Mononuclear cell (primary cell): Measurements from ENCODE around the gene PEX10. TPM values are rescaled to one million over a fixed set of nuclear protein-coding genes. Genes with fewer than 3 reads are reported as not detected.

Experiments
- H3K27me3 ChIP-seq: 2 replicates; pipeline ENCODE4 v1.6.0; 2011; ENCODE audit warnings: low read length, control low read depth; ENCODE audit not compliant: insufficient read depth
- H3K4me1 ChIP-seq: 2 replicates; pipeline ENCODE4 v1.5.1; 2011; ENCODE audit warnings: mild to moderate bottlenecking, low read length, control low read depth; ENCODE audit not compliant: insufficient read depth
- H3K4me3 ChIP-seq: 2 replicates; pipeline ENCODE4 v1.5.1; 2011; ENCODE audit warnings: mild to moderate bottlenecking, low read length, moderate library complexity
- H3K9me3 ChIP-seq: 2 replicates; pipeline ENCODE4 v1.5.1; 2011; ENCODE audit warnings: low read depth, mild to moderate bottlenecking, control low read depth, low read length
- total RNA-seq: library from RNA; depleted of rRNA; stranded (reverse); fragments of >200 nt; gene quantifications from one replicate; pipeline ENCODE4 v1.2.3, GENCODE V29; 2012

PEX10 gene
- total RNA-seq, 1 donor: 7.5 TPM

GRCh38 chr1:2375923-2376260, 36.5 kb downstream of the PEX10 start:
- Histone ChIP-seq H3K4me1 (no peaks in the 10 kb centered on the region), H3K4me3 (no peak overlapping the region), H3K9me3 (no peaks in the 10 kb centered on the region), H3K27me3 (no peaks in the 10 kb centered on the region)

- Histone ChIP-seq H3K4me3 (no peak overlapping the region), H3K27me3 (no peaks in the 10 kb centered on the region), H3K4me1 (no peaks in the 10 kb centered on the region), H3K9me3 (no peaks in the 10 kb centered on the region)
Measured at GRCh38 chr1:2375246-2375922, 37.0 kb downstream of the PEX10 start.

- no peaks in the 10 kb centered on the region for H3K27me3 ChIP-seq
- H3K9me3 ChIP-seq: no peaks in the 10 kb centered on the region
- H3K4me3 ChIP-seq: no peak overlapping the region
- H3K4me1 ChIP-seq: no peaks in the 10 kb centered on the region
Measured at GRCh38 chr1:2374252-2375155, 37.9 kb downstream of the PEX10 start.

- no peaks in the 10 kb centered on the region for H3K9me3 ChIP-seq
- no peaks in the 10 kb centered on the region for H3K4me1 ChIP-seq
- no peak overlapping the region for H3K4me3 ChIP-seq
- H3K27me3 ChIP-seq: no peaks in the 10 kb centered on the region
Measured at GRCh38 chr1:2373551-2374251, 38.7 kb downstream of the PEX10 start.

- H3K27me3 ChIP-seq: no peaks in the 10 kb centered on the region
- H3K4me3 ChIP-seq: no peak overlapping the region
- H3K4me1 ChIP-seq: no peaks in the 10 kb centered on the region
- no peaks in the 10 kb centered on the region for H3K9me3 ChIP-seq
Measured at GRCh38 chr1:2372551-2373490, 39.5 kb downstream of the PEX10 start.

- no peak overlapping the region for H3K4me3 ChIP-seq
Measured at GRCh38 chr1:2368053-2368744, 44.2 kb downstream of the PEX10 start.

GRCh38 chr1:2363847-2364513, 48.4 kb downstream of the PEX10 start:
- Histone ChIP-seq H3K4me3 (no peak overlapping the region), H3K9me3 (no peaks in the 10 kb centered on the region), H3K4me1 (no peaks in the 10 kb centered on the region), H3K27me3 (no peaks in the 10 kb centered on the region)

More at GRCh38 chr1:2368053-2368744, 44.2 kb downstream of the PEX10 start:
- H3K9me3 ChIP-seq: no peaks in the 10 kb centered on the region
- no peaks in the 10 kb centered on the region for H3K4me1 ChIP-seq
- H3K27me3 ChIP-seq: no peaks in the 10 kb centered on the region

- Histone ChIP-seq H3K9me3 (no peaks in the 10 kb centered on the region), H3K4me1 (no peaks in the 10 kb centered on the region), H3K27me3 (no peaks in the 10 kb centered on the region), H3K4me3 (no peak overlapping the region)
Measured at GRCh38 chr1:2360588-2361364, 51.6 kb downstream of the PEX10 start.

- H3K9me3 ChIP-seq: no peaks in the 10 kb centered on the region
- no peak overlapping the region for H3K4me3 ChIP-seq
Measured at GRCh38 chr1:2358651-2359640, 53.4 kb downstream of the PEX10 start.

GRCh38 chr1:2358072-2358471, 54.3 kb downstream of the PEX10 start:
- Histone ChIP-seq H3K4me1 (no peaks in the 10 kb centered on the region), H3K9me3 (no peaks in the 10 kb centered on the region), H3K27me3 (no peaks in the 10 kb centered on the region), H3K4me3 (no peak overlapping the region)

More at GRCh38 chr1:2358651-2359640, 53.4 kb downstream of the PEX10 start:
- Histone ChIP-seq H3K27me3 (no peaks in the 10 kb centered on the region), H3K4me1 (no peaks in the 10 kb centered on the region)

GRCh38 chr1:2356911-2357845, 55.2 kb downstream of the PEX10 start:
- Histone ChIP-seq H3K4me3 (no peak overlapping the region), H3K9me3 (no peaks in the 10 kb centered on the region), H3K4me1 (no peaks in the 10 kb centered on the region), H3K27me3 (no peaks in the 10 kb centered on the region)
